ENCODE data around the gene PROX2.

DNA sequence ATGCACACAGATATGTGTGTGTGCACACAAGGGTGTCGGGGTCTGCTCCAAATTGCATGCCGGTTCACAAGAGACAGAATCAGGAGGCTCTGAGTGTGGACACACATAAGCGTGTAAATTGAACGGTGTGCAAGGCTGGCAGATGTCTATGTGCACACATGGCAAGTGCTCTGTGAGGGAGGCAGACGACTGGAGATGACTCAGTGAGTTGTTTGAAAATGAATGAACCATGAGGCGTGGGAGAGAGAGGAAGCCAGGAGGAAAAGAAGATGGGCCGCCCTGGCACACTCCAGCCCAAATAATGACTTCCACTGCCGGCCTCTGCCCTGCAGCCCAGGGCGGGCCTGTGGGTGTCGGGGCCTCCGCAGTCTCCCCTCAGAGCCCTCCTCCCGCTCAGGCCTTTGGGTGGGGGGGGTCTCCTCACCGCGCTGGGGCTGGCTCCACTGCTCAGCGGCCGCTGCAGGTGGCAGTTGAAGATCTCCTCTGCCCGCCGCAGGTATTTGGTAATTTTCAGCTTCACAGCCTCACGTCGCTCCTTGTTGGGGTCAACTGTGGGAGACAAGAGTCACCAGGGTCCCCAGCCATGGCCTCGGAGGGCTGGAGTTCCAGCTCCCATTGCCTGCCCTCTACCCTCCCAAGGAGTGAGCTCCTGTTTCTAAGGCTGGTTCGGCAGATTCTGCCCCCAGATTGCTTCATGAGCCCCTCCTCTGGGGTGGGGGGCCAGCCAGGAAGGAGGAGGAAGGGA lies 43.6 kb upstream of the PROX2 start:
- TF ChIP-seq, protein P1, sequence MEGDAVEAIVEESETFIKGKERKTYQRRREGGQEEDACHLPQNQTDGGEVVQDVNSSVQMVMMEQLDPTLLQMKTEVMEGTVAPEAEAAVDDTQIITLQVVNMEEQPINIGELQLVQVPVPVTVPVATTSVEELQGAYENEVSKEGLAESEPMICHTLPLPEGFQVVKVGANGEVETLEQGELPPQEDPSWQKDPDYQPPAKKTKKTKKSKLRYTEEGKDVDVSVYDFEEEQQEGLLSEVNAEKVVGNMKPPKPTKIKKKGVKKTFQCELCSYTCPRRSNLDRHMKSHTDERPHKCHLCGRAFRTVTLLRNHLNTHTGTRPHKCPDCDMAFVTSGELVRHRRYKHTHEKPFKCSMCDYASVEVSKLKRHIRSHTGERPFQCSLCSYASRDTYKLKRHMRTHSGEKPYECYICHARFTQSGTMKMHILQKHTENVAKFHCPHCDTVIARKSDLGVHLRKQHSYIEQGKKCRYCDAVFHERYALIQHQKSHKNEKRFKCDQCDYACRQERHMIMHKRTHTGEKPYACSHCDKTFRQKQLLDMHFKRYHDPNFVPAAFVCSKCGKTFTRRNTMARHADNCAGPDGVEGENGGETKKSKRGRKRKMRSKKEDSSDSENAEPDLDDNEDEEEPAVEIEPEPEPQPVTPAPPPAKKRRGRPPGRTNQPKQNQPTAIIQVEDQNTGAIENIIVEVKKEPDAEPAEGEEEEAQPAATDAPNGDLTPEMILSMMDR (conservative IDR thresholded peaks at IDR 0.05), result no peak
- TF ChIP-seq ZFX (IDR thresholded peaks at IDR 0.05), result no peak
